Measurements from ENCODE around the gene NTSR1. TPM values are rescaled to one million over a fixed set of nuclear protein-coding genes. Genes with fewer than 3 reads are reported as not detected.

NTSR1 gene
- total RNA-seq, 1 experiment from 2014 or later: 4.5 TPM

DNA sequence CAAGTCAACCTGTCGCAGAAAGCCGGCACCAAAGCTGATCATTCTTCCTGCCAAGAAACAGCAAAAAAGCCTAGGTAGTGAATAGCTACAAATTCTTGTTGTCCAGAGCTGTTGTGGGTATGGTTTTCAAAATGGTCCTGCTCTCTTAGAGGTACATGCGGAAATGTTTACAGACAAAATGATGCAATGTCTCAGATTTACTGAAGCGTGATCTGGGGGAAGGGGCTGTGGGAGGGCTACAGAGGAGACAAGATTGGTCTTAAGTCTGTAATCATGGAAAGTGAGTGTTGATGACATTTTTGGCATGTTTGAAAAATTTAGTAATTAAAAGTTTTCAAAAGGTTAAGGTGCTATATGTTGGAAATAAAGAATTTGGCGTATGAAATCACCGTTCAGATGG is 6.2 kb downstream of the NTSR1 start:
- H3K4me3 Mint-ChIP-seq (ENCODE audit: unreplicated experiment): no peak overlapping the region

DNA sequence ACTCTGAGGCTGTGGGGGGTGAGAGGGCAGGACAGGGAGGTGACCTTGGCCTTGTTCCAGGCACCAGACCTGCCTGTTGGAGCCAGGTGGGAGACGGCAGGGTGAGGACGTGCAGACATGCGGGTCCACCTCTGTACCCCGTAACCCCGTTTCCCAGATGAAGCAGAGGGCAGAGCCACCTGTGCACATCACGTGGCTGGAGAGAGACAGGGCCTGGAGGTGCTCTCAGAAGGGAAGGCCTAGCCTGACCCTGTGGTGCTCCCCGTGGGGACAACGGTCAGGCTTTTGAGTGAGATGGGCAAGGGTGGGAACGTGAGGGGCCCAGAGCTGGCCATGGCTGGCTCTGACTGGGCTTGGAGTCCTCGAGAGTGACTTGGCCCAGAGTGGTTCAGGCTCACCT is 6.6 kb downstream of the NTSR1 start:
- ChIA-PET POLR2A (interaction anchor here (1.0 kb wide), 1 partner anchor 11 kb away, joined by 3 read pairs; no protein-coding TSS in a partner anchor), CTCF (interaction anchor here (0.8 kb wide), 1 partner anchor 77 kb away, joined by 3 read pairs; no protein-coding TSS in a partner anchor)
- no peak for TF ChIP-seq CTCF (IDR thresholded peaks at IDR 0.05; ENCODE audit: unreplicated experiment)

More for the DNA sequence above, 6.2 kb downstream of the NTSR1 start:
- BruUV-seq (replicated peaks): no TSS peak
- ChIA-PET POLR2A (interaction anchor here (0.6 to 1.0 kb wide), 2 partner anchors 10 to 11 kb away, joined by 3 read pairs; no protein-coding TSS in a partner anchor), CTCF (interaction anchor here (0.8 to 1.2 kb wide), 2 partner anchors 11 to 77 kb away, joined by 3 to 4 read pairs; no protein-coding TSS in a partner anchor)
- peaks cover 14% of the 10 kb centered on the region for H3K4me1 Mint-ChIP-seq (ENCODE audit: insufficient read depth, unreplicated experiment)
- intact Hi-C loops (cut with micrococcal nuclease): no loop called here
- H3K27me3 Mint-ChIP-seq (ENCODE audit: insufficient read depth, unreplicated experiment): no peaks in the 10 kb centered on the region
- peaks cover 10% of the 10 kb centered on the region for H3K36me3 Mint-ChIP-seq (ENCODE audit: insufficient read depth, unreplicated experiment)
- DNase-seq (ENCODE audit: unreplicated experiment): no peak
- H3K9me3 Mint-ChIP-seq (ENCODE audit: unreplicated experiment): no peaks in the 10 kb centered on the region
- H3K27ac Mint-ChIP-seq (ENCODE audit: low read depth, unreplicated experiment): no peak overlapping the region
- TF ChIP-seq CTCF (IDR thresholded peaks at IDR 0.05; ENCODE audit: unreplicated experiment): no peak

DNA sequence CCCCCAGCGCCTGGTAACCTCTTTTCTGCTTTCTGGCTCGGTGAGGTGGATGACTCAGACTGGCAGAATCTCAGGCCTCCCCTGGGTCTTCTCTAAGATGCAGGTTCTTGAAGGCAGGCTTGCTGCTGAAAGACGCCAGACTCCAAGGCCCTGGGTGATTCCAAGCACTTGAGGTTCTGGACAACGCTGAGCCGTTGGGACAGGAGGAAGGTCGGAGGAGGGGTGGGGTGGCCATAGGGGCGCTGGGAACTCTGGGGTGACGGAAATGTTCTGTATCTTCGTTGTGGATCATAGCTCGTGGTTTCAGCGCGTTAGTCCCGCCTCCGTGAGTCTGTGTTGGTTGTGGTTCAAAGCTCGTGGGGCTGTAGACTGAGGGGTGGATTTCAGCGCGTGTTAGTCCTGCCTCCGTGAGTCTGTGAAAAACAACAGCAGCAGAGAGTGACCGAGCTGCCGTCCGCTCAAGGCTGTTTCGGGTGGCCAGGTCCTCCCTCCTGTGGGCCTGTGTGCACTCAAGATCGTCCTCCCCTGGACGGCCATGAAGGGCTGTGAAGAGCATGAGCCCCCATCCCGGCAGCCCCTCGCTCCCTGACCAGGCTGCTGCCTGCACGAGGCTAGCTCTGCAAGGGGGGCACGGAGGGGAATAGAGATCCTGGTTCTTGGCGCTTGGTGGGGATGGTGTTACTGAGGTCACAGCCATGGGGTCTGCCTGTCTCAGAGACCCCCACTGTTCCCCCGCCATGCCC is 7.7 kb downstream of the NTSR1 start:
- ChIA-PET POLR2A (no interaction called here), CTCF (interaction anchor here (0.6 to 1.1 kb wide), 4 partner anchors 9 to 160 kb away, joined by 3 to 4 read pairs (median 3); no protein-coding TSS in a partner anchor)
- BruUV-seq (replicated peaks): no TSS peak
- Mint-ChIP-seq H3K4me3 (ENCODE audit: unreplicated experiment) (no peak overlapping the region), H3K9me3 (ENCODE audit: unreplicated experiment) (no peaks in the 10 kb centered on the region), H3K27me3 (ENCODE audit: insufficient read depth, unreplicated experiment) (no peaks in the 10 kb centered on the region), H3K4me1 (ENCODE audit: insufficient read depth, unreplicated experiment) (peaks cover 10% of the 10 kb centered on the region), H3K36me3 (ENCODE audit: insufficient read depth, unreplicated experiment) (peaks cover 11% of the 10 kb centered on the region), H3K27ac (ENCODE audit: low read depth, unreplicated experiment) (no peak overlapping the region)
- intact Hi-C loops (cut with micrococcal nuclease): no loop called here
- DNase-seq (ENCODE audit: unreplicated experiment): no peak
- TF ChIP-seq CTCF (IDR thresholded peaks at IDR 0.05; ENCODE audit: unreplicated experiment): no peak

More for the DNA sequence above, 6.6 kb downstream of the NTSR1 start:
- intact Hi-C loops (cut with micrococcal nuclease): no loop called here
- H3K4me1 Mint-ChIP-seq (ENCODE audit: insufficient read depth, unreplicated experiment): peaks cover 12% of the 10 kb centered on the region
- H3K4me3 Mint-ChIP-seq (ENCODE audit: unreplicated experiment): no peak overlapping the region
- DNase-seq (ENCODE audit: unreplicated experiment): no peak
- BruUV-seq (replicated peaks): no TSS peak
- H3K27me3 Mint-ChIP-seq (ENCODE audit: insufficient read depth, unreplicated experiment): no peaks in the 10 kb centered on the region
- H3K27ac Mint-ChIP-seq (ENCODE audit: low read depth, unreplicated experiment): no peak overlapping the region
- no peaks in the 10 kb centered on the region for H3K9me3 Mint-ChIP-seq (ENCODE audit: unreplicated experiment)
- H3K36me3 Mint-ChIP-seq (ENCODE audit: insufficient read depth, unreplicated experiment): peaks cover 11% of the 10 kb centered on the region

GRCh38 chr20:62716941-62717310 is 8.3 kb downstream of the NTSR1 start:
- ChIA-PET CTCF (interaction anchor here (1.0 to 1.1 kb wide), 2 partner anchors 10 to 75 kb away, joined by 3 to 4 read pairs; no protein-coding TSS in a partner anchor), POLR2A (no interaction called here)
- H3K36me3 Mint-ChIP-seq (ENCODE audit: insufficient read depth, unreplicated experiment): peaks cover 11% of the 10 kb centered on the region
- H3K27ac Mint-ChIP-seq (ENCODE audit: low read depth, unreplicated experiment): no peak overlapping the region
- no peak overlapping the region for H3K4me3 Mint-ChIP-seq (ENCODE audit: unreplicated experiment)
- intact Hi-C loops (cut with micrococcal nuclease): no loop called here
- no peaks in the 10 kb centered on the region for H3K27me3 Mint-ChIP-seq (ENCODE audit: insufficient read depth, unreplicated experiment)
- no peaks in the 10 kb centered on the region for H3K9me3 Mint-ChIP-seq (ENCODE audit: unreplicated experiment)
- H3K4me1 Mint-ChIP-seq (ENCODE audit: insufficient read depth, unreplicated experiment): peaks cover 16% of the 10 kb centered on the region
- TF ChIP-seq CTCF (IDR thresholded peaks at IDR 0.05; ENCODE audit: unreplicated experiment): no peak
- no TSS peak for BruUV-seq (replicated peaks)
- no peak for DNase-seq (ENCODE audit: unreplicated experiment)

Data from MCF 10A (cell line).